ENCODE results near the gene PCNT.

The PCNT gene

GRCh38 chr21:46410516-46410915 lies 86.6 kb downstream of the PCNT start:
- no peak for DNase-seq

- no peak for DNase-seq
These were observed 87.3 kb downstream of the PCNT start for GRCh38 chr21:46411236-46411635.

- DNase-seq: no peak
These were observed 87.7 kb downstream of the PCNT start for GRCh38 chr21:46411691-46412090.

GRCh38 chr21:46412521-46413364 lies 88.8 kb downstream of the PCNT start:
- DNase-seq: no peak

GRCh38 chr21:46413365-46413696 lies 89.4 kb downstream of the PCNT start:
- no peak for DNase-seq

GRCh38 chr21:46414965-46415275 lies 91.0 kb downstream of the PCNT start:
- DNase-seq: no peak

- DNase-seq: no peak
These were observed 92.6 kb downstream of the PCNT start for GRCh38 chr21:46416551-46416950.

GRCh38 chr21:46418265-46418946 lies 94.5 kb downstream of the PCNT start:
- no peak for DNase-seq

- no peak for DNase-seq
These were observed 96.6 kb downstream of the PCNT start for GRCh38 chr21:46420241-46421190.

- no peak for DNase-seq
These were observed 97.3 kb downstream of the PCNT start for GRCh38 chr21:46421191-46421750.

- no peak for DNase-seq
These were observed 98.0 kb downstream of the PCNT start for GRCh38 chr21:46421756-46422555.

GRCh38 chr21:46422636-46423241 lies 98.8 kb downstream of the PCNT start:
- no peak for DNase-seq

GRCh38 chr21:46423546-46424038 lies 99.6 kb downstream of the PCNT start:
- DNase-seq: no peak

- peak; percentile 69 for DNase-seq
These were observed 100.2 kb downstream of the PCNT start for GRCh38 chr21:46424039-46424591.

GRCh38 chr21:46424621-46425020 lies 100.7 kb downstream of the PCNT start:
- no peak for DNase-seq

GRCh38 chr21:46425041-46425440 lies 101.1 kb downstream of the PCNT start:
- DNase-seq: peak; percentile 68

- peak; percentile 81 for DNase-seq
These were observed 101.6 kb downstream of the PCNT start for GRCh38 chr21:46425571-46425970.

GRCh38 chr21:46426313-46427046 lies 102.5 kb downstream of the PCNT start:
- no peak for DNase-seq

- no peak for DNase-seq
These were observed 103.6 kb downstream of the PCNT start for GRCh38 chr21:46427516-46427915.

- no peak for DNase-seq
These were observed 104.3 kb downstream of the PCNT start for GRCh38 chr21:46428286-46428685.
